K562 (cell line): Measurements from ENCODE around the gene NFKBIB. TPM values are rescaled to one million over a fixed set of nuclear protein-coding genes. Genes with fewer than 3 reads are reported as not detected.

Experiments used
- GTF3C2 ChIP-seq: IDR thresholded peaks from 3 replicates; pipeline ENCODE4 v1.6.1; 2011; ENCODE audit warnings: borderline replicate concordance, mild to moderate bottlenecking, moderate library complexity; ENCODE audit not compliant: insufficient read length; ENCODE audit errors: extremely low read depth
- KDM1A ChIP-seq, 2 experiments: fragments of 450-650 bp; IDR thresholded peaks; 2 replicates each; pipeline ENCODE4 v1.6.1; 2016; ENCODE audit warnings: mild to moderate bottlenecking in 2 of 2
- NCOA2 ChIP-seq, 2 experiments: fragments of 450-650 bp; IDR thresholded peaks; 2 replicates each; pipeline ENCODE4 v1.6.1; 2018; ENCODE audit warnings: mild to moderate bottlenecking in 2 of 2, moderate library complexity in 1 of 2; ENCODE audit not compliant: partially characterized antibody in 2 of 2
- PRMT5 ChIP-seq: sonication (generic); formaldehyde crosslinking; IDR thresholded peaks from 2 replicates; pipeline ENCODE4 v1.5.0; 2020; ENCODE audit warnings: missing genetic modification reagents
- SPI1 ChIP-seq: IDR thresholded peaks from 2 replicates; pipeline ENCODE4 v1.6.1; 2011; ENCODE audit warnings: low read depth, low read length, control low read depth, borderline replicate concordance
- SREBF1 ChIP-seq: fragments of 150-350 bp; IDR thresholded peaks from 2 replicates; pipeline ENCODE4 v1.6.1; 2014; ENCODE audit warnings: antibody characterized with exemption, low read depth, low read length, borderline replicate concordance
- THRA ChIP-seq: fragments of 450-650 bp; IDR thresholded peaks from 2 replicates; pipeline ENCODE4 v1.6.1; 2017; ENCODE audit warnings: mild to moderate bottlenecking, moderate library complexity
- ZKSCAN1 ChIP-seq: fragments of 150-350 bp; IDR thresholded peaks from 2 replicates; pipeline ENCODE4 v1.6.1; 2016; ENCODE audit warnings: low read depth, low read length
- ZNF124 ChIP-seq: sonication (generic); formaldehyde crosslinking; IDR thresholded peaks from 2 replicates; pipeline ENCODE4 v1.8.1; 2022; ENCODE audit warnings: missing genetic modification reagents
- ZNF217 ChIP-seq: sonication (generic); formaldehyde crosslinking; IDR thresholded peaks from 2 replicates; pipeline ENCODE4 v1.8.0; 2022; ENCODE audit warnings: mild to moderate bottlenecking, missing genetic modification reagents
- ZNF224 ChIP-seq: sonication (generic); formaldehyde crosslinking; IDR thresholded peaks from 2 replicates; pipeline ENCODE4 v1.8.0; 2022; ENCODE audit warnings: mild to moderate bottlenecking, missing genetic modification reagents
- ZNF589 ChIP-seq: fragments of 200-800 bp; sonication (Bioruptor generic); IDR thresholded peaks from 2 replicates; pipeline ENCODE4 v1.6.1; 2016; ENCODE audit warnings: low read depth, missing genetic modification characterization, missing compliant biosample characterization
- ZNF79 ChIP-seq: fragments of 250-450 bp; sonication (Bioruptor Pico); IDR thresholded peaks from 2 replicates; pipeline ENCODE4 v1.4.0; 2020; ENCODE audit warnings: low read depth, mild to moderate bottlenecking, moderate library complexity
- polyA plus RNA-seq, 8 experiments: library from polyadenylated mRNA; depleted of rRNA in 4 of 8; stranded (reverse) in 5 of 8; unstranded in 3 of 8; fragments of >200 nt; fragmentation: Nextera tagmentation in 2 of 8; fragmentation: Illumina TruSeq in 1 of 8; extraction: Ambion mirVana in 2 of 8; extraction: Trizol in 1 of 8; gene quantifications; 2 replicates each; pipeline versions ENCODE4 v1.2.1 to v1.2.3, GENCODE V29; 2011 to 2014; ENCODE audit warnings: inconsistent platforms in 1 of 8, missing spikeins in 1 of 8
- total RNA-seq, 7 experiments: library from RNA; depleted of rRNA in 6 of 7; stranded (reverse); fragments of >200 nt in 6 of 7; fragmentation: Illumina TruSeq in 2 of 7; extraction: Trizol in 2 of 7; gene quantifications; 2 replicates each; pipeline versions ENCODE4 v1.2.1 to v1.2.3, GENCODE V29; 2011 to 2021; ENCODE audit warnings: low replicate concordance in 1 of 7

Gene NFKBIB
- total and polyA plus RNA-seq, 9 of the 15 experiments (the other 6 are each of a cell fraction or from before 2014, with no cell fraction given): 1.5 to 44.9 (median 10.4) TPM

DNA sequence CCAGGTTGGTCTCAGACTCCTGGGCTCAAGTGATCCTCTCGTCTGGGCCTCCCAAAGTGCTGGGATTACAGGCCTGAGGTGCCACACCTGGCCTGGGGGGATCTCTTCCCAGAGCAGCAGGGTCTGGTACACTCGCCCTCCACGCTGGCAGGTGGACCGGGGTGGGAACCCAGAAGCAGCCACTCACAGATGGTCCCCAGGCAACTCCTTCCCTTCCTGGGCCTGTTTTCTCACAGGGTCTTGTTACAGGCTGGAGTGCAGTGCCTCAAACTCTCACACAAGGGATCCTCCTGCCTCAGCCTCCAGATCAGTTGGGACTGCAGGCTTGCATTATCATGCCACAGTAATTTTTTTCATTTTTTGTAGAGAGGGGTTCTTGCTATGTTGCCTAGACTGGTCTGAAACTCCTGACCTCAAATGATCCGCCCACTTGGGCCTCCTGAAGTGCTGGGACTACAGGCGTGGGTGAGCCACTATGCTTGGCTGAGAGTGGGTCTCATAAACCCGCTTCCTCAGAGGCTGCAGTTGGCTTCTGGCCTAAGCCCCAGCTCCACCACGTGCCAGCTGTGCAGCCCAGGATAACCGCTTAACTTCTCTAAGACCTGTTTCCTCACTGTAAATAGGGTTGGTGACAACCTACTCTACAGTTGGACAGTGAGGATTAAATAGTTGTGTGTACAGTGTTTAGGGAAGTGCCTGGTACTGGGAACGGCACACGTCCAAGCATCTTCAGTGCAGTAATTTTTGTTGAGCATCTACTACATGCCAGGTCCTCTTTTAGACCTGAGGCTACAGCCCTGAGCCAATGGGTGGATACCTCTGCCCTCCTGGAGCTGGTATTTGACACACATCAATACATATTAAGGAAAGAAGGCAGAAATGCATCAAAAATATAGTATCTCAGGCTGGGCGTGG lies 13.1 kb downstream of the NFKBIB start (continued):
- no peak for TF ChIP-seq GTF3C2
- no peak for TF ChIP-seq ZNF589 (CRISPR knock-in tag)
- no peak for TF ChIP-seq ZNF224 (CRISPR knock-in tag)
- no peak for TF ChIP-seq ZKSCAN1
- no peak for TF ChIP-seq NCOA2 (IDR thresholded peaks at IDR 0.05; ENCODE audit: partially characterized antibody in 2 of 2)
- TF ChIP-seq ZNF217: no peak
- TF ChIP-seq SPI1: 0 out of 2 replicates have a peak, but pooled peaks have one; percentile 20
- no peak for TF ChIP-seq SREBF1
- TF ChIP-seq ZNF79: no peak
- TF ChIP-seq THRA: no peak
- TF ChIP-seq PRMT5 (CRISPR knock-in tag): no peak
- no peak for TF ChIP-seq ZNF124 (CRISPR knock-in tag)
- TF ChIP-seq KDM1A (IDR thresholded peaks at IDR 0.05): no peak
